ENCODE measurements around the gene ATF2. TPM values are rescaled to one million over a fixed set of nuclear protein-coding genes. Genes with fewer than 3 reads are reported as not detected.
A peak's percentile ranks its signal among the peaks of the same experiment; 100 is the strongest.

The ATF2 gene
- total RNA-seq, 1 donor: 68.1 TPM

GRCh38 chr2:175057078-175057685, 110.8 kb downstream of the ATF2 start:
- no peak for TF ChIP-seq CTCF (IDR thresholded peaks at IDR 0.05; ENCODE audit: insufficient read depth, low read length)
- DNase-seq (ENCODE audit: low read depth): no peak
- no peak overlapping the region for H3K4me3 ChIP-seq (ENCODE audit: low read depth, low read length)

GRCh38 chr2:175055993-175056392, 112.0 kb downstream of the ATF2 start:
- no peak overlapping the region for H3K4me3 ChIP-seq (ENCODE audit: low read depth, low read length)
- TF ChIP-seq CTCF (IDR thresholded peaks at IDR 0.05; ENCODE audit: insufficient read depth, low read length): no peak
- peak; percentile 9 for DNase-seq (ENCODE audit: low read depth)

GRCh38 chr2:175054340-175054739, 113.7 kb downstream of the ATF2 start:
- TF ChIP-seq CTCF (IDR thresholded peaks at IDR 0.05; ENCODE audit: insufficient read depth, low read length): no peak
- no peak overlapping the region for H3K4me3 ChIP-seq (ENCODE audit: low read depth, low read length)
- DNase-seq (ENCODE audit: low read depth): no peak

- TF ChIP-seq CTCF (IDR thresholded peaks at IDR 0.05; ENCODE audit: insufficient read depth, low read length): no peak
Observed at GRCh38 chr2:175049661-175050060, 118.3 kb downstream of the ATF2 start.

GRCh38 chr2:175048275-175048674, 119.7 kb downstream of the ATF2 start:
- no peak for TF ChIP-seq CTCF (IDR thresholded peaks at IDR 0.05; ENCODE audit: insufficient read depth, low read length)
- H3K4me3 ChIP-seq (ENCODE audit: low read depth, low read length): no peak overlapping the region
- DNase-seq (ENCODE audit: low read depth): no peak

More at GRCh38 chr2:175049661-175050060, 118.3 kb downstream of the ATF2 start:
- H3K4me3 ChIP-seq (ENCODE audit: low read depth, low read length): no peak overlapping the region
- DNase-seq (ENCODE audit: low read depth): no peak

GRCh38 chr2:175039490-175039889, 128.5 kb downstream of the ATF2 start:
- DNase-seq (ENCODE audit: low read depth): no peak
- TF ChIP-seq CTCF (IDR thresholded peaks at IDR 0.05; ENCODE audit: insufficient read depth, low read length): no peak
- H3K4me3 ChIP-seq (ENCODE audit: low read depth, low read length): no peak overlapping the region

- DNase-seq (ENCODE audit: low read depth): no peak
- H3K4me3 ChIP-seq (ENCODE audit: low read depth, low read length): no peak overlapping the region
- no peak for TF ChIP-seq CTCF (IDR thresholded peaks at IDR 0.05; ENCODE audit: insufficient read depth, low read length)
Observed at GRCh38 chr2:175039031-175039430, 129.0 kb downstream of the ATF2 start.
